DMS153 treated with DMSO at 0.1 percent for 48 hours (cell line): ENCODE data around the gene PCBP1.
A peak's percentile ranks its signal among the peaks of the same experiment; 100 is the strongest.
"Not testable (repeated sequence)": the region's sequence is repeated elsewhere in the genome, so short reads cannot be mapped to it uniquely, and the experiment has no call there.

Experiments used
- DNase-seq: peaks from one replicate; lab custom pipeline; 2025; ENCODE audit not compliant: unreplicated experiment; lab: John Stamatoyannopoulos, UW

The PCBP1 gene

GRCh38 chr2:70080610-70081200 lies 6.6 kb upstream of the PCBP1 start:
- no peak for DNase-seq

DNA sequence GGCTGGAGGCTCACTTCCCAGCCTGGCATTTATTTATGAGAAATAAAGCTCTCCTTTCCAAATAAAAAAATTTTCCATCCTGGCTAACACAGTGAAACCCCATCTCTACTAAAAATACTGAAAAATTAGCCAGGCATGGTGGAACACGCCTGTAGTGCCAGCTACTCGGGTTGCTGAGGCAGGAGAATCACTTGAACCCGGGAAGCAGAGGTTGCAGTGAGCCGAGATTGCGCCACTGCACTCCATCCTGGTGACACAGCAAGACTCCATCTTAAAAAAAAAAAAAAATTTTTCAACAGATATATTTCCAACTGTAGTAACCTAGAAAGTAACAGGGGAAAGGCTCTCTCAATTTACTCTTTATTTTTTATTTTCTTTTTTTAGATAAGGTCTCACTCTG lies 6.1 kb upstream of the PCBP1 start:
- DNase-seq: no peak

DNA sequence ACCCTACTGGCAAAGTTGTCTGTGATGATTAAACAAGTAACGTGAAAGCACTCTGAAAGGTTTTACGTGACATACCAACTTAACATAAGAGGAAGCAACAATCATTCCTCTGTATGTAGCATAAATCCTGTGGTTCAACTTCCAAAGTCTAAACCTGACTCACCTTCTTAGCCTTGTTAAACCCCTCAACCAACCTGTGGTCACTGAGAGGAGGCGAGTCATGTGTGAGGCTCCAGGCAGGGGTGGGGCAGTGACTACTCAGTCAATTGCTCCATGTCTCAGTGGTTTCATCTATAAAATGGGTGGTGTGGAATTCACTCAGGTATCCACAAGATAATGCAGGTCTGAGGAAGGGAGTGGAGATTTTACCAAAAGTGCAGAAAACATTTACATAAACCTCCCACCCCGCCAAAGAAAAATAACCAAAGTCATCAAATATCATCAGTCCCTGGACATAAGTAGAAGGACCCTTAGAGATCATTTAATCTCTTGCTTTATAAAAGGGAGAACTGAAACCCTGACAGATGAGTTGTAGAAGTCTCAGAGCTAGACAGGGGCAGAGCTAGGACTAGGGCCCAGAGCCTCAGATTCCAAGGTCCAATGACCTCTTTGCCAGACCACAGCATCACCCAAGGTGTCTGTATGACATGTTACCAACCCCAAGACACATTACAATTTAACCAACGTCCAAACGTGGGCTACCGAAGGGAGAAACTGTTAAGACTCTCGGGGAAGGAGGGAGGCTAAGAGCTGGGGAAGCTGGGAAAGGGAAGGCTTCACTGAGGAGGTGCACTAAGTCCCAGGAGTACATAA lies 3.7 kb upstream of the PCBP1 start:
- DNase-seq: no peak

DNA sequence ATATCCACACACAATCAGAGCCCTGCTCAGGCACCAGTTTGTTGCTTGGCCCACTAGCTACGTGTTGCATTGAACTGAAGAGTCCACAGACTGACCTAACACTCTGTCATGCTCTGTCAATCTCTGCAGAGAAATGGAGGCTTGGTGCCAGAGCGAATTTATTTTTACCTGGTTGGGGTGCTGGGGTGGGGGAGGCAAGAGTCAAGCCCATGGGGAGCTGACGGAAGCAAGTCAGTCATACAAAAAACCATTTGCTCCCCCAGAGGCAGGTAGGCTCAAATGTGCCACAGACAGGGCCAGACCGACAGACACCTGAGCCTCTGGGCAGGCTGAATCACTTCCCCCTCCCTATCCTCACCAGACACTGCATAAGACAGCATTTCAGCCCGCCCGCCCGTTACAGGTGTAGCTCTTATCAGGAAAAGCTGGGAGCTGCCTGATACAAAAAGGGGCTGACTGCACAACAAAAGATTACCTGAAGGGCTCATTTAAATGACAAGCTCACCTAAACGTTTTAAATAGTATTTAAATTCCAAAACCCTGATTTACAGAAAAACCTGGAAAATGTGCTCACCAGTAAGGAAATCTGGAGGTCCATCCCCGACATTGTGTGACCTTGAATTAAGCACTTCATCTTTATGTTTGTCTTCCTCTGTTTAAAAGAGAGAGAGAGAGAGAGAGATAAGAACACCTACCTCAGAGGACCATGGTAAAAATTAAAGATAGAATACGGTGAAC lies 2.1 kb upstream of the PCBP1 start:
- peak; percentile 76 for DNase-seq

- DNase-seq: no peak
Measured at GRCh38 chr2:70085711-70086277, 1.5 kb upstream of the PCBP1 start.

GRCh38 chr2:70086278-70086837 lies 919 bp upstream of the PCBP1 start:
- peak; percentile 91 for DNase-seq

DNA sequence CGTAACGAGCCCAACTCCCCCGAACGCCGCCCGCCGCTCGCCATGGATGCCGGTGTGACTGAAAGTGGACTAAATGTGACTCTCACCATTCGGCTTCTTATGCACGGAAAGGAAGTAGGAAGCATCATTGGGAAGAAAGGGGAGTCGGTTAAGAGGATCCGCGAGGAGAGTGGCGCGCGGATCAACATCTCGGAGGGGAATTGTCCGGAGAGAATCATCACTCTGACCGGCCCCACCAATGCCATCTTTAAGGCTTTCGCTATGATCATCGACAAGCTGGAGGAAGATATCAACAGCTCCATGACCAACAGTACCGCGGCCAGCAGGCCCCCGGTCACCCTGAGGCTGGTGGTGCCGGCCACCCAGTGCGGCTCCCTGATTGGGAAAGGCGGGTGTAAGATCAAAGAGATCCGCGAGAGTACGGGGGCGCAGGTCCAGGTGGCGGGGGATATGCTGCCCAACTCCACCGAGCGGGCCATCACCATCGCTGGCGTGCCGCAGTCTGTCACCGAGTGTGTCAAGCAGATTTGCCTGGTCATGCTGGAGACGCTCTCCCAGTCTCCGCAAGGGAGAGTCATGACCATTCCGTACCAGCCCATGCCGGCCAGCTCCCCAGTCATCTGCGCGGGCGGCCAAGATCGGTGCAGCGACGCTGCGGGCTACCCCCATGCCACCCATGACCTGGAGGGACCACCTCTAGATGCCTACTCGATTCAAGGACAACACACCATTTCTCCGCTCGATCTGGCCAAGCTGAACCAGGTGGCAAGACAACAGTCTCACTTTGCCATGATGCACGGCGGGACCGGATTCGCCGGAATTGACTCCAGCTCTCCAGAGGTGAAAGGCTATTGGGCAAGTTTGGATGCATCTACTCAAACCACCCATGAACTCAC lies 673 bp downstream of the PCBP1 start:
- DNase-seq: peak; percentile 50

GRCh38 chr2:70088598-70089219 lies 1.4 kb downstream of the PCBP1 start:
- DNase-seq: no peak

GRCh38 chr2:70089220-70089982 lies 2.1 kb downstream of the PCBP1 start:
- peak; percentile 45 for DNase-seq

DNA sequence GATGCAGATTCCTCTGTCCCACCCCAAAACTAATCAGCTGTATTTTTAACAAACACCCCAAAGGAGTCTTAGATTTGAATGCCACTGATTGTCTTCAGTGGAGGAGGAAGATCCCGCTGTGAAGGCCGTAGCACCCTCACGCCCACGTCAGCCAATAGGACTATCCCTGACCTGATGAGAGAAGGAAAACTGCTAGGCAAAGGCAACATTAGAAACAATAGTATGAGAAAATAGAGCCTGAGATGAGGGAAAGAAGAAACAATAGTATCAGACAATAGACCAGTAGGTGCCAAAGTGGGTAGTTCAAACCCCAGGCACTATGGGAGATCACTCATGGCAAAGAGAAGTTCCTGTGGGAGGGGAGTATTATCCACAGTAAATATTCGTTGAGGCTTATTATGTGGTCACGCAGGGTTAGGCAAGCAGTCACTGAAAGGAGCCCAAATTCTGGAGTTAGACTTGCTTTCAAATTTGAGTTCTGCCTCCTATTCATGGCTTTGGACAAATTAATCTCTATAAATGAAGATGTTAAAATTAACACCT lies 2.8 kb downstream of the PCBP1 start:
- DNase-seq: no peak

GRCh38 chr2:70090706-70091334 lies 3.5 kb downstream of the PCBP1 start:
- DNase-seq: no peak

GRCh38 chr2:70091364-70091763 lies 4.1 kb downstream of the PCBP1 start:
- DNase-seq: no peak

DNA sequence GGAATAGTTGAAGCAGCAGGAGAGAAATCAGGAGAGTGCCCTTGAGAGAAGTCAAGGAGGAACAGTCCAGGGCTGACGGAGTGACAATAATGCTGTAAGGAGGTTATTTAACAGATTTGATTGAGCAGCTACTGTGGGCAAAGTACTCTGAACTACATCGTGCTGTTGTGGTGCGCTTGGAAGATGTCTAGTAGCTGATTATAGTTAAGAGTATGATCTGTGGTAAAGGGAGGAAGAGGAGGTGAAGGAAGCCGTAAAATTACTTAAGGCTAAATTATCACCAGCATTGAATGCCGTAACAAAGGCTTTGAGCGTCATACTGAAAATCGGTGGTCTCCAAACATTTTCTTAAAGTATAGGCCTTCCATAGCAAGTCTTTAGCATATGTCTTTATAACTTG lies 4.5 kb downstream of the PCBP1 start:
- no peak for DNase-seq

GRCh38 chr2:70092576-70093243 lies 5.4 kb downstream of the PCBP1 start:
- not testable (repeated sequence) for DNase-seq

GRCh38 chr2:70094171-70094977 lies 7.1 kb downstream of the PCBP1 start:
- DNase-seq: no peak

GRCh38 chr2:70094978-70095719 lies 7.9 kb downstream of the PCBP1 start:
- DNase-seq: peak; percentile 70
